Activated T-helper 1 cell treated with anti-CD3 and anti-CD28 coated beads, Interleukin-2, amount 50 U/mL, for 16 hours (primary cell): ENCODE results near the gene TMCO2.
"Not testable (repeated sequence)": the region's sequence is repeated elsewhere in the genome, so short reads cannot be mapped to it uniquely, and the experiment has no call there.

Experiments used
- DNase-seq, 2 donors: peaks; one replicate each; pipeline ENCODE4 v3.0.0-alpha.2; 2020; ENCODE audit warnings: low read depth in 1 of 2, low spot score in 1 of 2

Gene TMCO2

DNA sequence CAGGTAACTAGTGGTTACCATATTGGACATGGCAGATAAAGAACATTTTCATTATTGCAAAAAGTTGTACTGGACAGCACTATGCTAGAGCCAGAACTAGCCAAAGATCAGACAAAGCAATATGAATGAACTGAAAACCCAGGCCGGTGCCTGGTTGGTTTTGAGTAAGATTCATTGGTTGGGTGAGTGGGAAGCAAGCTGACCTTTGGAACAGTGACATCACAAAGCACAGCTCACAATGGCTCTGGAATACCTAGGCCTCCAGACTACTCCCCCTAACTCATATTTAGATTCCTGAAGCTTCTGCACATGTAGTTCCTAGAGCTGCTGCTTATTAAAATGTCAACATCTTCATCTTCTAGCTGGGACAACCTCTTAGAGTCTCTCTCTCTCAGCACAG, at the start of gene TMCO2:
TMCO2 (plus strand) TSS at position 283 of the 400 bp plus-strand sequence; CDS start at position 340, 57 bp downstream.
- DNase-seq, result no peak

DNA sequence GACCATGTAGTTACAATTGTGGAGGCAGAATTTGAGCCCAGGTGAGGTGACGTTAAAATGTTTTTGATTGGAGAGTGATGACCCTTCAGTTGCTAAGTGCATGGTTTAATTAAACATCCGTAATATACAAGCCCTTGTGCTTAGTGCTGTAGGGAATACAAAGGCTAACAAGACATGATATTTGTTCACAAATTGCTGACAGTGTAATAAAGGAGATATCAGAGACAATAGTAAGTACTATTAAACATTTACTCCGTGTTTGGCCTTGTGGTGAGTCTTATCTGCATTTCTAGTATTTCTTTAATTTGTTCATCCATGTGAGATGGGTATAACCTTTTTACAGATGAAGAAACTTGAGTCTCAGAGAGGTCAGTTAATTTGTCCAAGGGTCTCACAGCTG, 48.6 kb upstream of the TMCO2 start:
- DNase-seq, result no peak

DNA sequence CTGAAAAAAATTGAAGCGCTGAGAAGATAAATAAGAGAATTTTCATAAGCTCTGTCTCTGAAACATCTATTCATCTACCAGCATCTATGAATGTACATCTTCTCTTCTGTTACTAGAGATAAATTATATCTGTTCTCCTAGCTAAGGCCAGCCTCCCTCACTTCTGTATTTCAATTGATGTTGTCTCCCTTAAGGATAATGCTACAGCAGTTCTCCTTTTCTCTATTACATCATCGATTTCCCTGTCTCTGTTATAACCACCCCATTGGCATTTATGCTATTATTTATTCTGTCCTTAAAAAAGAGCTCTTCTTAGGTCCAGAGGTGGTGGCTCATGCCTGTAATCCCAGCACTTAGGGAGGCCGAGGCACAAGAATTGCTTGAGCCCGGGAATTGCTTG, 42.9 kb upstream of the TMCO2 start:
- DNase-seq, result no peak

DNA sequence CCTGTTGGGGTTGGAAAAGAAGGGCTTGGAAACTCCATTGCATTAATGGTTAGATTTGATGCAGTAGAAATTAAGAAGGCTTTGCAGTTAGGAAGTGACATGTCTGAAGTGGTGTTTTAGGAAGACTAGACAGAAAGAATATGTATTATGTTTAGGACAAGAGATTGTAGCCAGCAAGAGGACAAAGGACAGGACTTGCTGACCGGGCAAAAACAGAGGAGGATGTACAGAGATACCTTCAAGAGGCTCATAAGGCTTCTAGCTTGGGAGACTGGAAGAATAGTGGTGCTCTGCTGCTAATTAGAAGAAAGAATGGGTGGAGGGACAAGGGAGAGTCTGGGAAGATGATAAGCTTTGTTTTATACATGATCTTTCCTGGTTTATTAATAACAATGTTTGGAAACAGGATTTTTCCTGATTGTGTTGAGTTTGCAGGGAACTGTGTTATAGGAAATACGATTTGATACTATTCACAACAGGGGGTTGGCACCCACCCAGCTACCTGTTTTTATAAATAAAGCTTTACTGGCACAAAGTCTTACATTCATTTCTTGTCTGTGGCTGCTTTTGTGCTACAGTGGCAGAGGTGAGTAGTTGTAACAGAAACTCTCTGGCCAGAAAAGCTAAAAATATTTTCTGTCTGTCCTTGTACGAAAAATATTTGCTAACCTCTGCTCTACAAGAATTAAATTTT, 37.1 kb upstream of the TMCO2 start:
- DNase-seq, result no peak

DNA sequence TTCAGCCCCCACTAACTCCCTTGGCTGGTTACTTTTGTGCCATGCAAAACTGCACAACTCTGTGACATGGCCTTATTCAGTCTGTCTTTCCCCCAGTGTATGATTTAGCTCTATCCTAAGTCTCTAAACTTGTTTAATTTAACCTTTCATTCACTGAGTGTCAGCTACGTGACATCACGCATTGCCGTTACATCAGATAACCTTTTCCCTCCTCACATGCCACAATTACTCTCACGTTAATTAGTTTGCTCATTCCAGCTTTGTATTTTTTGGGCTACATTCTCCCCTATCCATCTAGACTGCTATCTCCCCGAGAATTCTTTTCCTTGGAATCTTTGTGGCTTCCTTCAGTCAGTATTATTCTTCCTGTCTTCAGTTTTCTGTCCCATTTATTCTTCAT, 29.4 kb upstream of the TMCO2 start:
- no peak for DNase-seq

DNA sequence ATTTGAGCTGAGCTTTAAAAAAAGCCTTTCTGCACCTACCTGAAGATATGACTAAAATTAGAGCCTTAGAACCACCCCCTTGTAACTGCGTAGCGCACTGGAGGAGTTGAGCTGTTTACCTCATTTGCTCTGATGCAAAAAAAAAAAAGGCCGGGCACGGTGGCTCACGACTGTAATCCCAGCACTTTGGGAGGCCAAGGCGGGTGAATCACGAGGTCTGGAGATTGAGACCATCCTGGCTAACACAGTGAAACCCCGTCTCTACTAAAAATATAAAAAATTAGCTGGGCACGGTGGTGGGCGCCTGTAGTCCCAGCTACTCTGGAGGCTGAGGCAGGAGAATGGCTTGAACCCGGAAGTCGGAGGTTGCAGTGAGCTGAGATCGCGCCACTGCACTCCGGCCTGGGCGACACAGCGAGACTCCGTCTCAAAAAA, 26.2 kb upstream of the TMCO2 start:
- DNase-seq, result not testable (repeated sequence)

DNA sequence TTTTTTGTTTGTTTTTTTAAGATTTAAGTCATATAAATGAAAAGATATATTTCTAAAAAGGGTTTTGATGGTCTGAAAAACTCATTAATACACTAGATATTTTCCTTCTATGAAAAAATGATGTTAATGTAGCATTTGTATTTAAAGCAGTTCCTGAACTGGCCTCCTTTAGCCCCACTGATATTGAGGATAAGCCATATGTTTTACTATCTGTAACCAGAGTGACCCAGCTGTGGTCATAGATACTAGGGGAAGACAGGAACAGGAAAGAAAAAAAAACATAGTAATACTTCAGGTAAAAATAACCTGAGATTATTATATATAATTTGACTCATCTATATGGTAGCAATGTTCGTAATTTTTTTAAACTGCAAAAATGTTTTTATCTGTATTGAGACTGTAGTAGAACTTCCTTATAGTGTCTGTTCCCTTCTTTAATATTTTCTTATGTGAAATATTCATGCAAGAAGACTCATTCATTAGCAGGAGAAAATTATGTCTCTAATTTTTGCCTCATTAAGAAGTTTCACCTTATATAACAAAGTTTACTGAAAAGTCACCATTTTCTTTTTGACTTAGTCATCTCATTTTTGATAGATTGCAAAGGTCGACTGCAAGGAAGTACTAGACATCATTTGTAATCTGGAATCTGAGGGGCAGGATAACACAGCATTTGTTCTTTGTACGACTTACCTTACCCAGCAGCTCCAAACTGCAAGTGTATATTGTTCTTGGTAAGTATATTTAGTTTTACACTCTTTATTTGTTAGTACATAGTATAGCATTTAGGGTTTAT, 25.6 kb upstream of the TMCO2 start:
- no peak for DNase-seq

DNA sequence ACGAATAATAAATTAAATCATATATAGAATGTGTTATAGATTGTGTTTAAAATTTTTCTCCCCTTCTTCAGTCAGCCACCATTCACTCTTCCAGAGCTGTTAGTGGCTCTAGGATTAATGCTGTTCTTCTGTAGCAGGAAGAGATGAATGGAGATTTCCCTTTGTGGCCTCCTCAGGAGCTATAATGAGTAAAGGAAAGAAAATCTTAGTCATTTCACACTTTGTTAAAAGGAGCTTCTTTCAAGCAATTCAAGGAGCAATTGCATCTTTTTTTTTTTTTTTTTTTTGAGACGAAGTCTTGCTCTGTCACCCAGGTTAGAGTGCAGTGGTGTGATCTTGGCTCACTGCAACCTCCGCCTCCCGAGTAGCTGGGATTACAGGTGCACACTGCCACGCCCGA, 23.7 kb upstream of the TMCO2 start:
- no peak for DNase-seq

DNA sequence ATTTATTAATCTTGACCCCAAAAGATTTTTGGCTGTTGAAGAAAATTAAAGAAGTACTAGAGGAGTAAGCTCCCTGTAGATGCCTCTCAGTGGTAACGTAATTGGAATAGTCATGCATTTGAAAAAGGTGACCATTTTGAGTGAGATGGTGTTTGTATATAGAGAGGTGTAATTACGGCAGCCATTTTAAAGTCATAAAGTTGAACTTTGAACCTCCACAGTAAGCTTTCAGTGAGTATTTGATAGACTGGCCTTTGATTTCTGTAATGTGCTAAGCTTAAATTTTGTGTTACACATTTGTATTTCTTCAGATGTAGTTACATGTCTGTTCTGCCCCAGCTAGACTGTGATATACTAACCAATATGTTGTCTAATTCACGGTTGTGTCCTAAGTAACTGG, 21.5 kb upstream of the TMCO2 start:
- no peak for DNase-seq

DNA sequence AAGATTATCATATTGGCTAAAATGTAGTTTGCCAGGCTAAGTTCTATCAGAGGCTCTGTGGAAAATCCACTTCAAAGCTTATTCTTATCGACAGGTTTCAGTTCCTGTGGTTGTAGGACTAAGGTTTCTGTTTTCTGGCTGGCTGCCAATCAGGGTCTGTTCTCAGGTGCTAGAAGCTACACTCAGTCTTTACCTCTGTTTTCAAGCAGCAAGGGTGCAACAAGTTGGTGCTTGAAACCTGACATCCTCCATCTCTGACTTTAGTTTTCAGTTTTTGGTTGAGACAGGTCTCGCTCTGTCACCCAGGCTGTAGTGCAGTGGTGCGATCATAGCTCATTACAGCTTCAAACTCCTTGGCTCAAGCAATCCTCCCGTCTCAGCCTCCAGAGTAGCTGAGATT, 15.3 kb upstream of the TMCO2 start:
- peak in 1 of 2 donors; percentile 12 for DNase-seq

DNA sequence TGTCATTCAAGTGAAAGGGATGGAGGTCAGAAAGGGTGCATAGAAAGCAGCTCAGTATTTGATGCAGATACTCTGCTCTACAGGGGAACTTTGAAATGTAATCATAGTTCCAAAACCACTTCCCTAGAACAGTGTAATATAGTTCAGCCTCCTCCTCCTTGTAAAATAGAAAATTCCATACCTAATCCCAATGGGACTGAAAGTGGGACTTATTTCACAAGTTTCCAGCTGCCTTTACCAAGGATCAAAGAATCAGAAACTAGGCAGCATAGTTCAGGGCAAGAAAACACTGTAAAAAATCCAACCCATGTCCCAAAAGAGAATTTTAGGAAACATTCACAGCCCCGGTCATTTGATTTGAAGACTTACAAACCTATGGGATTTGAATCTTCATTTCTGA, 8.1 kb upstream of the TMCO2 start:
- DNase-seq, result no peak

DNA sequence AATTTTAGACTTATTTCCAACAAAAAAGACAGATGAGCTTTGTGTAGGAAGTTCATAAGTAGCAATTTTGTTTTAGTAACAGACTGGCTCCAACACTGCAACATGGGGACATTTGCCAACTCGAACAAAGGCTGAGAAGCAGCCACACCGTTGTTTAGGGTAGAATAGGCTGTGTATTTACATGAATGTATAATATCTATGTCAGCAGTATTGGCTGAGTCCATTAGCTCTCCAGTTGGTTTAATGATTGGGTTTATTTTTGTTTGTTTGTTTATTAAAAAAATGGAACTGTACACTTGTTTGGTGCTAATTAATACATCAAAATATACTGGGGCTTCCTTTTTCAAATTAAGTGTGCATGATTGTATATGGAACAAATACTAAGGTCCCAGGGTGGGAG, 7.3 kb upstream of the TMCO2 start:
- no peak for DNase-seq

DNA sequence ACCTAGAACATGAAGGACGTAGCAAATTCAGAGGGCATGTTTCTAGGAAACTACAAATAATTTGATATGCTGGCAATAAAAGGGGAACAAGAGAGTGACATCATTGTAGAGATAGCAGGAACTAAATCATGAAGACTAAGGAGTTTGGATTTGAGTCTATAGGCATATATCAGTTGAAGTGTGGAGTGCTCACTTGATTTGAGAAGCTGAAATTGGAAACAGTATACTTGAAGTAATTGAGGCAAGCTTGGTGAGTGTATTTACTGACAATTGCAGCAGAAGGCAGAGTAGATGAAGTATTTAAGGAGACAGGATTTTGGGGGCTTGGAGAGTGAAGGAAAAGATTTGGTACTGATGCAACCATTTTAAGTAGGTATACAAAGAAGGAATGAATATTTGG, 6.4 kb upstream of the TMCO2 start:
- DNase-seq, result no peak

DNA sequence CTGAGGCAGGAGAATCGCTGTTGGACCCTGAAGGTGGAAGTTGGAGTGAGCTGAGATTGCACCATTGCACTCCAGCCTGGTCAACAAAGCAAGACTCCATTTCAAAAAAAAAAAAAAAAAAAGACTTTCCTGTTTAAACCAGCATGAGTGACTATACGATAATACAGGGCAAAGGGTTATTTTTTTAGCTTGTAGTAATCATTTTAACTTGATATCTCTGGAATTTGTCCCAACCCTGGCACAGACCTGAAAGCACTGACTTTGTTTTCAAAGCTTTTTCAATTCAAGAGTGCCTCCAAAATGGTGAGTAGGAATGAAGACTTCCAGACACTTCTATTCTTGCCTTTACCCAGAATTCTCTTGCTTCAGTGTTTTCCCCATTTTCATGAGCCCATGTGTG, 4.4 kb upstream of the TMCO2 start:
- no peak for DNase-seq

DNA sequence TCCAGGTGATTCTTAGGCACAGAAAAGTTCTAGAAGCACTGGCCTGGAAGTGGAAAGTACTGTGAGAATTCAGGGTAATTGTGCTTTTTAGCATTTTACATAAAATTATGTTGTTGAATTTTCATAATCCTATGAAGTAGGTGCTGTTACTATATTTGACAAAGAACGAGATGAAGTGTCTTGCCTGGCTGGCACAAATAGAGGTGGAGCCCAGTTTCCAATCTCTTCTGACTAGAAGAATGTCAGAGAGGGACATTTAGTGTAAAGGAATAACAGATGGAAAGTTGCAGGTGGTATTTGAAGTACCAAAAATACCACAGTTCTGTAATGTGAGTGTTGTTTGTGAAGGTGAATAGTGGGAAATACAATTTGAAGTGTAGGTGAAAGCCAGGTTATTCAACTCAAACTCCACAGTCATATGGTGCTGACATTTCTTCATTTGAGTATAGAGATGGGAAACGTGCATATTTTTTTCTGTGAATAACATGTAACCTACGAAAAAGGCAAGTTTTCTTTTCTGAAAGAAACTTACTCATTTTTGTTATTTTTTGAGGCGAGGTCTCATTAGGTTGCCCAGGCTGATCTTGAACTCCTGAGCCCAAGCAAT, 3.5 kb upstream of the TMCO2 start:
- DNase-seq, result no peak

DNA sequence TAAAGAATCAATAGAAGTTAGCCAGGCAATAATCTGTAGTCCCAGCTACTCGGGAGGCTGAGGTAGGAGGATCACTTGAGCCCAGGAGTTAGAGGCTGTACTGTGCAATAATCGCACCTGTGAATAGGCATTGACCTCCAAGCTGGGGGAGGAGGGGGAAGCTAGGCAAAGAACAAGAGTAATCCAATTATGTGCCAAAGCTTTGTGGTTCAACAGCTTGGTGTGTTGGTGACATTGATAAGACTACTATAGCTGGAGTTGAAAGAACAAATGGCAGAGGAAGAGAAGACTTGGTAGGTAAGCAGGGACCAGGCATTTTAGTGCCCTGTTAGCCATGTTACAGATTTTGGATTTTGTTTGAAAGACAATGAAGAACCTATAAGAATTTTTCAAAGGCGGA, 2.1 kb upstream of the TMCO2 start:
- DNase-seq, result no peak

DNA sequence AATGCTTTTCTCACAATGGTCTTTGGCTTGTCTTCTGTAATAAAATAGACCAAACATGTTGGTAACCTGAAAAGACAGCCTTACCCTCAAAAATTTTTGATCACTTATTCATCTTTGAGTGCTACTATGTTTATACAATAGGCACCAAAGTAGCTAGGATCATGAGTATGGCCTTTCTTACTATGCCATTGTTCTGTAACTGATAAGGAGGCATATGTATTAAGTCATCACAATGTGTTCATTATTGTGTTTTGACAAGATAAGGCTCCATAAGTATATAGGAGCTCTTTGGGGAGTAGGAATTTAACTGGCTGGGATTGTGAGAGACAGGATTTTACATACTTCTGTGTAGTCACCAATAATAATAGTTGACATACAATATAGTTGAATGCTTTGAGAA, 675 bp downstream of the TMCO2 start:
- DNase-seq, result no peak

DNA sequence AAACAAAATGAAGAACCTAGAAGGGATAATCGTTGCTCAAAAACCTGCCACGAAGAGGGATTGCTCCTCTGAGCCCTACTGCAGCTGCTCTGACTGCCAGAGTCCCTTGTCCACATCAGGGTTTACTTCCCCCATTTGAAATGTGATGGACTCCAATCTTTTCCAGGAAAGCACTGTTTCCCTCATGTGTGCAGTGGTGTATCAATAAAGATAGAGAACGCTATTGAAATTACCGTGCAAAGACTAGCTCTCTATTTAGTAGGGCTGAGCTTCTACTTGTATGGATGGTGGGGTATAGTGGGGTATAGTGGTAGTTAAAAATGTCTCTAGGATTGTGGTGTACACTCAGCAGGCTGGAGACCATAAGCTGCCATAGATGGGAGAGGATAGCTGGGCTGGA, 3.7 kb downstream of the TMCO2 start:
- no peak for DNase-seq

DNA sequence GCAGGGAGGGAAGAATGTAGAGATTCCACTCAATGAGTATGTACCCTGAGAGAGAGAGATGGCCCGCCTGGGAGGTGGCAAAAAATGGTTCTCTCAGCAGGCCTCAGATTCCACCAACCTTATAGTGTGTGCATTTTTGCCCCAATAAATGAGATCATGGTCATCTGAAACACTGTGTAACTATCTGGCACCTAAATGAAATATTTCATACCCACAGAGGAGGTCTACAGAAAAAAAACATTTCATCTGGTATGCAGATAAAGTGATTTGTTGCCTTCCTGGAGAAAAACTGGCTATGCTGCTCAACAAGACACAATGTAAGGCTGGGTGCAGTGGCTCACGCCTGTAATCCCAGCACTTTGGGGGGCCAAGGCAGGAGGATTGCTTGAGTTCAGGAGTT, 4.9 kb downstream of the TMCO2 start:
- DNase-seq, result no peak

DNA sequence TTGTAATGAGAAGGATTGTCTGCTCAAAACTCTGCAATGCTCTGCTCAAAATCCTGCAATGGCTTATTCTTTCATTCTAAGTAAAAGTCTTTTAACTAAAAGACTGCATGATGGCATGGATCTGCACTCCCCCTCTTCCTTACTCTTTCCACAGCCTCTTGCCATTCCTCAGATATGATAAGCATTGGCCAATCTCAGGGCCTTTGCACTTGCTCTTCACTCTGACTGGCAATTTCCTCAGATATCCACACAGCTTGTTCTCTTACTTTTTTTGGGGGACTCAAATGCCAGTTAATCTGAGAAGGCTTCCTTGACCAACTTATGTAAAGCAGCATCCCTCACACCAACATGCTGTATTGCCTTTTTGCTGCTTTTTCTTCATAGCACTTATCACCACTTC, 7.5 kb downstream of the TMCO2 start:
- DNase-seq, result no peak

DNA sequence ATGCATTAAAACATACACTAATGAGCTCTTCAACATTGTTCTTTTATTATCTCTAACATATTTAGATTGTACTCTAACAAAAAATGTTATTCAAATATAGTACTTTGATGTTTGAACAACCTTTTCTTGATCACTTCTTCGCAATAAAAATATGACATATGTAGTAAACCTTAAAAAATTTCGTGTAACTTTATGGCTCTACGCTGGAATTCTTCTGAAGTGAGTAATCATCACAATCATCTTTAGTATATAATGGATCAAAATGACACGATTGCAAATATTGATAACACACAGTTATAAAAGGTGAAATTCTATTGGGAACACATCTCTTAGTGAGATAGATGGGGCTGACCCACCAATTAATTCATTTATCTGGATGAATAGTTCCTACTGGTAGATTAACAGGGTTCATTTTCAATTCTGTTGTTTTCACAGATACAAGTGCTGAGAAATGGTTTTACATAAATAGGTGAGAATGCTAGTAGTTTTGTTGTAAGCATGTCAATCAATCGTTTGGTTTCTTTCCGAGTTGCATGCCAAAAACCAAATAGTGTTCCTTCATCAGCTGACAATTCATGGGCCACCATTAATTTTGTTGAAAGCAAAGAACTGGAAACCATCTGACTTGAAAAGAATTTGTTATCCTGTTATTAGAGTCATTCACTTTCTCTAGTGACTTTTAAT, 8.8 kb downstream of the TMCO2 start:
- DNase-seq, result no peak

DNA sequence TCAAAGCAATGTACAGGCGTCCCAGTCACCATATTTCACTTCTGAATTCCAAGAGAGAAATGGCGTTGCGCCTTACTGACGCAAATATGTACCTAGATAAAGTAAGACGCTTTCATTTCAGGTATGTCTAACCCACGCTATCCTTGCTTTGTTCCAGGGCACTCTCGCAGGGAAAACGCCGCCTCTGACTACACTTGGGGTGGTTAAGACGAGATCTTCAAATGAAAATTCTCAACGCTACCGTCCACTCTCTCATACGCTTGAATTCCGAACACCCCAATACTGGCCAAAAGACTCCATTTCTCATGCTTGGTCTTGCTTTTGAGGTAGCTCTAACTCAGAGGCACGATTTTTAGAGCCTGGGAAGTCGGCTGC, 9.6 kb downstream of the TMCO2 start:
- DNase-seq, result no peak
